Measurements from ENCODE around the gene TGFBR3L. TPM values are rescaled to one million over a fixed set of nuclear protein-coding genes. Genes with fewer than 3 reads are reported as not detected.

The TGFBR3L gene
- total and polyA plus RNA-seq, 2 donors (not counting 3 experiments of a cell fraction or from before 2014, with no cell fraction given): 0.35 TPM; not detected in 1

GRCh38 chr19:7879836-7880235, 34.8 kb upstream of the TGFBR3L start:
- Histone ChIP-seq H3K36me3 (ENCODE audit: control insufficient read depth in 2 of 2, extremely low read depth in 1 of 2, insufficient read depth in 2 of 2, low read length in 2 of 2) (no peaks in the 10 kb centered on the region), H3K27ac (ENCODE audit: insufficient read depth, low read depth, low read length) (no peak overlapping the region), H3K9me3 (replicated peaks; ENCODE audit: control insufficient read depth, insufficient read depth, low read length) (no peaks in the 10 kb centered on the region), H3K4me1 (ENCODE audit: control insufficient read depth, extremely low read depth, insufficient read depth, low read length) (no peaks in the 10 kb centered on the region), H4K20me1 (replicated peaks; ENCODE audit: control insufficient read depth, extremely low read depth, insufficient read depth, low read length) (no peaks in the 10 kb centered on the region), H2AFZ (ENCODE audit: low read depth, low read length) (no peak overlapping the region), H3K9ac (replicated peaks; ENCODE audit: extremely low read depth, insufficient read depth, low read length) (no peak overlapping the region), H3K4me2 (ENCODE audit: insufficient read depth, low read length) (no peak overlapping the region), H3K4me3 (replicated peaks in 1 of 3; ENCODE audit: insufficient read depth in 1 of 3, low read depth in 1 of 3, low read length in 3 of 3) (no peak overlapping the region), H3K79me2 (ENCODE audit: control insufficient read depth, insufficient read depth, low read length) (no peaks in the 10 kb centered on the region), H3K27me3 (ENCODE audit: control insufficient read depth in 2 of 2, insufficient read depth in 2 of 2, low read length in 2 of 2) (peaks cover 0 to 4% of the 10 kb centered on the region in 2 experiments), H3K9me1 (replicated peaks; ENCODE audit: control insufficient read depth, extremely low read depth, insufficient read depth, low read length) (no peaks in the 10 kb centered on the region)
- no peak for DNase-seq (ENCODE audit: low read depth, low spot score)
- TF ChIP-seq CTCF (IDR thresholded peaks at IDR 0.05; ENCODE audit: extremely low read depth in 1 of 2, insufficient read depth in 1 of 2, low read depth in 1 of 2, low read length in 2 of 2) (no peak), MAX (IDR thresholded peaks at IDR 0.05; ENCODE audit: insufficient read depth, insufficient read length) (no peak), GATA2 (IDR thresholded peaks at IDR 0.05; ENCODE audit: insufficient read depth, insufficient read length, low read depth, low read length) (no peak), EZH2 (IDR thresholded peaks at IDR 0.05; ENCODE audit: borderline replicate concordance, low read depth, low read length, severe bottlenecking) (no peak), POLR2A (IDR thresholded peaks at IDR 0.05; ENCODE audit: low read depth, low read length) (no peak), POLR2AphosphoS5 (IDR thresholded peaks at IDR 0.05; ENCODE audit: insufficient read depth, low read depth, low read length) (no peak), FOS (IDR thresholded peaks at IDR 0.05; ENCODE audit: borderline replicate concordance, insufficient read depth, low read length) (no peak), JUN (IDR thresholded peaks at IDR 0.05; ENCODE audit: borderline replicate concordance, insufficient read depth, insufficient read length, low read depth) (no peak), MYC (IDR thresholded peaks at IDR 0.05; ENCODE audit: low read depth, low read length) (no peak)
- no peak for FAIRE-seq
- POLR2A ChIA-PET: no interaction called here
- intact Hi-C loops (cut with micrococcal nuclease) (no loop called here), dilution Hi-C loops (cut with MboI; ENCODE audit: extremely low pct_ligation_motif_present, low sequenced_read_pairs) (no loop called here)
- CTCF ChIA-PET: interaction anchor here (1.2 to 1.3 kb wide), 2 partner anchors 10 to 24 kb away, joined by 4 read pairs; partner anchors contain the start of gene MAP2K7
- no TSS peak for BruUV-seq (replicated peaks)
